ENCODE data around the gene FRMD3. TPM values are rescaled to one million over a fixed set of nuclear protein-coding genes. Genes with fewer than 3 reads are reported as not detected.

Gene FRMD3
- total RNA-seq, 1 experiment from 2014 or later: 0.55 TPM

- H2BK15ac ChIP-seq (ENCODE audit: low read depth, low read length): no peak overlapping the region
- no peaks in the 10 kb centered on the region for H3K9me3 ChIP-seq (ENCODE audit: control insufficient read depth, low read depth, low read length)
- no peak for DNase-seq
- no peak overlapping the region for H4K8ac ChIP-seq (replicated peaks; ENCODE audit: insufficient read length, low read depth, low read length)
- WGBS (ENCODE audit: extremely low coverage, insufficient read length, low lambda C conversion rate): no CpG with 5 or more reads among the region's 3 CpGs
- TF ChIP-seq CTCF (conservative IDR thresholded peaks at IDR 0.05): no peak
- H3K23me2 ChIP-seq (ENCODE audit: insufficient read length, low read depth, low read length, poor library complexity, severe bottlenecking): no peaks in the 10 kb centered on the region
- H2BK12ac ChIP-seq (ENCODE audit: insufficient read length, low read depth, low read length): no peak overlapping the region
- H4K20me1 ChIP-seq (ENCODE audit: control insufficient read depth, insufficient read depth, insufficient read length): no peaks in the 10 kb centered on the region
- no peak overlapping the region for H3T11ph ChIP-seq (ENCODE audit: low read length)
- no peak overlapping the region for H3K56ac ChIP-seq (ENCODE audit: insufficient read length, low read depth, low read length)
- no peak overlapping the region for H2BK120ac ChIP-seq (ENCODE audit: low read depth, low read length, poor library complexity, severe bottlenecking)
- no peaks in the 10 kb centered on the region for H3K27me3 ChIP-seq (ENCODE audit: insufficient read depth, low read length)
- H3K9ac ChIP-seq (ENCODE audit: extremely low read depth, insufficient read length, low read length): no peak overlapping the region
- H3K27ac Mint-ChIP-seq: no peak overlapping the region
- no peaks in the 10 kb centered on the region for H3K4me1 ChIP-seq (ENCODE audit: insufficient read depth, low read length)
- H2AK5ac ChIP-seq (ENCODE audit: insufficient read length, low read length): no peak overlapping the region
- H3K79me2 ChIP-seq (ENCODE audit: insufficient read depth, low read length): no peaks in the 10 kb centered on the region
- H3K9me3 Mint-ChIP-seq: peaks cover 10 to 17% of the 10 kb centered on the region in 2 experiments
- no peak overlapping the region for H3K14ac ChIP-seq (ENCODE audit: insufficient read depth, low read length)
- H4K5ac ChIP-seq (ENCODE audit: insufficient read length, low read depth, low read length): no peak overlapping the region
- no peak overlapping the region for H3K4me2 ChIP-seq (ENCODE audit: insufficient read depth, insufficient read length, low read length)
- H3K4ac ChIP-seq (ENCODE audit: low read depth, low read length): no peak overlapping the region
- no peak overlapping the region for H3K23ac ChIP-seq (ENCODE audit: insufficient read length, low read depth, low read length)
- H3K4me1 Mint-ChIP-seq: peaks cover 0 to 10% of the 10 kb centered on the region in 2 experiments; a peak in 2 of 4 replicates
- H3K36me3 Mint-ChIP-seq (ENCODE audit: insufficient read depth in 1 of 3, low read depth in 3 of 3): peaks cover 2 to 7% (median 2%) of the 10 kb centered on the region in 3 experiments; a peak in 2 of 7 replicates
- no peak overlapping the region for H4K91ac ChIP-seq (ENCODE audit: insufficient read length, low read depth, low read length)
- no peak overlapping the region for H3K27ac ChIP-seq (ENCODE audit: insufficient read length, low read depth, low read length)
- peaks cover 1% of the 10 kb centered on the region; the same call in 1 of the 2 replicates for H3K27me3 Mint-ChIP-seq (ENCODE audit: low read depth)
- no peaks in the 10 kb centered on the region for H3K79me1 ChIP-seq (ENCODE audit: insufficient read depth, low read depth, low read length, poor library complexity, severe bottlenecking)
- no peak overlapping the region for H2AFZ ChIP-seq (ENCODE audit: low read length)
- no peak overlapping the region for H2BK5ac ChIP-seq (ENCODE audit: insufficient read length, low read length)
- H3K18ac ChIP-seq (ENCODE audit: insufficient read length, low read depth, low read length): no peak overlapping the region
- H2BK20ac ChIP-seq (ENCODE audit: low read depth, low read length, poor library complexity, severe bottlenecking): no peak overlapping the region
- H3K4me3 Mint-ChIP-seq: no peak overlapping the region
Observed at GRCh38 chr9:83323148-83323547, 215.1 kb downstream of the FRMD3 start.

Measured in H9 (cell line).